GM18498 (cell line): ENCODE measurements around the gene INAVA.
"Not testable (repeated sequence)": the region's sequence is repeated elsewhere in the genome, so short reads cannot be mapped to it uniquely, and the experiment has no call there.

Experiments used
- ATAC-seq: cut with Tn5 transposase; IDR thresholded peaks from one replicate; pipeline ENCODE4 v1.9.1; 2021; ENCODE audit warnings: mild to moderate bottlenecking, moderate library complexity; ENCODE audit not compliant: unreplicated experiment

INAVA gene

DNA sequence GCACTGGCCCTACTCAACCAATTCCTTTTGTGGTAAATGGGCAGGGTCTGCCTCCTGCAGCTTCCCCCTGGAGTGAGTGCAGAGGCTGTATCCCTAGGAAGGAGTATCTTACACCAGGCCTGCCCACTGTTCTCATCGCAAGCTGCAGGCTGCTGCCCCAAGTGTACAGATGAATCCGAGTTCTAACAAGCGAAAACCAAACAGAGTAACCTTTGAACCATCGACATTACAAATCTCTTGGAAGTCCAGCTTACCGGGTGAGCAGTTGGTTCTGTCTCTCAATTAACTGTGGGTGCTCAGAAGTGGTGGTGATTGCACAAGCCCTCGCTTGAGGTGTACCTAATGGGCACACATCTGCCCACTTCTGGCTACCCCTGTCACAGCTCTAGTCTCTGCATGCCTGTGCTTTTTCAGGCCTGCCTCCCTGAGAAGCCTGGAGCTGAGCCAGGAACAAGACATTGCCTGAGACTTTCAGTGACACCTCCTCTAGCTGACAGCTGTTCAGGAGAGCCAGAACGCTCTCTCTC, 22.7 kb downstream of the INAVA start:
- ATAC-seq: no peak

DNA sequence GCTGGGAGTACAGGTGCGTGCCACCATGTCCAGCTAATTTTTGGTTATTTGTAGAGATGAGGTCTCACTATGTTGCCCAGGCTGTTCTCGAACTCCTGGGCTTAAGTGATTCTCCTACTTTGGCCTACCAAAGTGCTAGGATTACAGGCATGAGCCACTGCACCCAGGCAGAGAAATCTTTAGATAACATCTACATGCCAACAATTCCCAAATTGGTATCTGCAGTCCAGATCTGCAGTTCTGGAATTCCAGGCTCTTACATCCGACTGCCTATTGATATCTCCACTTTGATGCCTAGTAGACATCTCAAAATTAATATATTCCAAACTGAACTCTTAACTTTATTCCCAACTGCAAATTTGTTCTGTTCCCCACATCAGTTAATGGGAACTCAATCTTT, 23.3 kb downstream of the INAVA start:
- no peak for ATAC-seq

DNA sequence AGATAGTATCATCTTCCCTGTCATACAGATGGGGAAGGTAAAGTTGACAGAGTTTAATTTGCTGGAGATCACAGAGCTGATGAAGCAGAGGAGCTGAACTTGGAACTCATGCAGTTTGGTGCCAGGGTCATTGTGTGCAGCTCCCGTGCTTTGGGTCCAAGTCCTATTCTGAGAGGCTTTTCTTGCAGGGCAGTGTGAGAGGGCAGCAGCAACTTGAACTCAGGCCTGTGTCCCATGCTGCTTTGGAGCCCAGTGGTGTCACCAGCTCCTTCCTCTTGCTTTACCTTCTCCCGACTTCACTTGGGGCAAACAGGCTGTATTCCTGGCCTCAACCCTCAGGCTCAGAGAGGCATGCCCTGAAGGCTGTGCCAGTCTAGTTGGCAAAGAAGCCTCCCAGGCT, 24.7 kb downstream of the INAVA start:
- no peak for ATAC-seq

DNA sequence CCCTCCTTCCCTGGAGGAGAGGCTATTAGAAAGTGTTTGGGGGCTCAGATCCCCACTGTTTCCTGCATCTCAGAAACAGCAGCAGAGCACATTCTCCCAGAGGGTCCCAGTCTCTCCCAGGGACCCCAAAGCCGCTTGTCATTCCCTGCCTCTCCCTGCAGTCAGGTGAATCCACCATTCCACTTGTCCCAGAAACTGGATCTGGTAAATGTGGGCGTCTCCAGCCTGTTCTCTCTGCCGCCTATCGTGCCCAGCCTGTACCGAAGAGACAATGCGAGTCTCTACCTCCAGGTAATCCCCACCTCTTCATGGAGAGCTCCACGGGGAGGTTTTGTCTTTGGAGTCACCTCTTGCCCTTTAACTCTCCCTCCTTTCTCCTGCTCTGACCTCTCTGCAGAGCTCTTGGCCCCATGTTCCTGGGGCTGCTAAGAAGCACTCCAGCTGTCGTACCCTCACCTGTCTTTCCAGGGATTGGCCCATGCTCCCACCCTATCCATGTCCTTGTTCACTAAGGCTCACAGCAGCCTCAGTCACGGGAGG, 26.9 kb downstream of the INAVA start:
- no peak for ATAC-seq

DNA sequence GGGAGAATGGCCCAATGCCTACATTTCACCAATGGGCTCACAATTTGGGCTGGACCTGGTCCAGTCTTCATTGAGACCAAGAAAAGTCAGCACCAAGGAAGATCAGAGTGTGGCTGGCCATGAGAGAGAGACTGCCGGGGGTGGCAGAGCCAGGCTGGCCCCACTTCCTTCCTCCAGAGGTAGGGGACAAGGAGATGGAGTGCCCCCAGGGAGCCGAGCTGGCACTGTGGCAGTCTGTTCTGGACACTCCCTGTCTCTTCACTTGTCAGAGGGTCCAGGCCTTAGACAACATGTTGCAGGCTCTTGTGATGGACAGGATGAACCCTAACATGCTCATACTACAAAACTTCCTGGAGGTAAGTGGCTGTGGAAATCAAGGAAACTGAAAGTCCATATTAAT, 27.7 kb downstream of the INAVA start:
- no peak for ATAC-seq

DNA sequence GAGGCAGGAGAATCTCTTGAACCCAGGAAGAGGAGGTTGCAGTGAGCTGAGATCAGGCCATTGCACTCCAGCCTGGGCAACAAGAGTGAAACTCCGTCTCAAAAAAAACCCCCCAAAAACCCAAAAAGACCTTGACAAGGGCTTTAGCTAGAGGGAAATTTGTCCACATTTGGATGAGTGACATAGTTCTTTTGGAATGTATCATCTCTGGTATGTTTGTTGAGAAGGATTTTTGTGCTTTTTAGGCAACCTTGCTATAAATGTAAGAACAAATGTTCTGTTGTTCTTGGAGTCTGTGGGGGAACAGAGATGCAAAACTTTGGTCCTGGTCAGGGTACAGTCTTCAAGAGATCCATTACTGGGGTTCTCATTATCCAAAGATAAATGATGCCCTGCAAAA, 28.9 kb downstream of the INAVA start:
- ATAC-seq: no peak

DNA sequence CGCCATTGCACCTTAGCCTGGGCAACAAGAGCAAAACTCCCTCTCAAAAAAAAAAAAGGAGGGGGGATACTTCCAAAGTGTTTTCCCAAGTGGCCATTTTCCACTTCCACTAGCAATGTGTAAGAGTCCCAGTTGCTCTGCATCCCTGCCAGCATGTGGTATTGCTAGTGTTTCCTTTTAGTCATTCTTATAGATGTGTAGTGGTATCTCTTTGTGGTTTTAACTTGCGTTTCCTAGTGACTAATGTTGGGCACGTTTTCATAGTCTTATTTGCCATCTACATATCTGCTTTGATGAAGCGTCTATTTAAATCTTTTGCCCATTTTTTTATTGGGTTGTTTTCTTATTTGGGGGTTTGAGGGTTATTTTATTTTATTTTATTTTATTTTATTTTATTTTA, 31.1 kb downstream of the INAVA start:
- no peak for ATAC-seq

DNA sequence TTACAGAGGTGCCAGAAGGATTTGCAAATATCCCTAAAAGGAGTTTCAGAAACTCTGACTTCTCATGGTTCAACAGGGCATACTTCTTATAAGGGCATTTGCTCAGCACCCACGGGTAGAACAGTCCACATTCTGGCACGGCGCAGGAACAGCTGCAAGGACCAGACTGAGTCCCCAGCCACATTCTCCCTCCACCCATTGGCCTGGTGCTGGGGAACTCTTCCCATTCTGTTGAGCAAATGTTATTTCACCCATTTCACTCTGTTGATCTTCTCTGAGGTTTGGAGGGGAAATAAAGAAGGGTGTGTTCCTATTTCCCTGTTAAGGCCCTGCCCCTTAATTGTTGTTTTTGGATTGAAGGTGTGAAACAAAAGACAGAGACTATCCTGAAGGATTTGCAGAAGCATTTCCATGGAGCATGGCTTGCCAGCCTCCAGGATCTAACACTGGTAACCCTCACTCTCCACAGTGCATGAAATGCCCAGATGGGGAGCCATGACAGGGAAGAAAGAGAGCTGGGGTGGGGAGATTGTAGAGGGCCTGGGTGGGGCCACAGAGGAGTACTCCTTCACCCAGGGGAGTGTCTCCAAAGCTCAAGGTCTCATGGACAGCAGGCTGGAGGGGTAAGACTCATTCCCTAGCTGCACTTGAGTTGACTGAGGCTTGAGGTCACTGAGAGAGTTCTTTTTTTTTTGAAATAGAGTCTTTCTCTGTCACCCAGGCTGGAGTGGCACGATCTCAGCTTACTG, 35.0 kb downstream of the INAVA start:
- no peak for ATAC-seq

DNA sequence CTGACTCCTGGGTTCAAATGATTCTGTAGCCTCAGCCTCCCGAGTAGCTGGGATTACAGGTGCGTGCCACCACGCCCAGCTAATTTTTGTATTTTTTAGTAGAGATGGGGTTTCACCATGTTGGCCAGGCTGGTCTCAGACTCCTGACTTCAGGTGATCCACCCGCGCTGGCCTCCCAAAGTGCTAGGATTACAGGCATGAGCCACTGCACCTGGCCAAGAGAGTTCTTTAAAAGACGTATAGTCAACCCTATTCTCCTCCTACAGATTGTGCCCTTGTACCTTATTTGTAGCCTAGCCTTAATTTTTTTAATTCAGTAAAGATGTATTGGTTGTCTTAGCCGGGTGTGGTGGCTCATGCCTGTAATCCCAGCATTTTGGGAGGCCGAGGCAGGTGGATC, 35.6 kb downstream of the INAVA start:
- ATAC-seq: not testable (repeated sequence)

DNA sequence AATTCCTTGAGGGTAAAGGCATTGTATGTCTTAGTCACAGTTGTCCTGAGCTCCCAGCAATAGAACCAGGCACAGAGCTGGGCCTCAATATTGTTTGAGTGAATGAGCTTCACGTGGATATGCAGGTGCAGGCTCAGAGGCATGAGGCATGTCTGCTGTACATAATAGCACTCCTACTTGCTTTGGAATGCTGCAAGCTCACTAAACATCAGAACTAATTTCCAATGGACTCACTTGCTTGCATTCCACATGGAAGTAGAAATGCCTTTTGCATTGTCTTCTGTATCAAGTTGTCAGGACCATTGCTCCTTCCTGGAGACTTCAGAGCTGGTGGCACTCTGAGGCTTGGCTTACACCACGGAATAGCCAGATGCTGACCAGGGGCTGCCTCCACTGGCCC, 37.1 kb downstream of the INAVA start:
- ATAC-seq: no peak

DNA sequence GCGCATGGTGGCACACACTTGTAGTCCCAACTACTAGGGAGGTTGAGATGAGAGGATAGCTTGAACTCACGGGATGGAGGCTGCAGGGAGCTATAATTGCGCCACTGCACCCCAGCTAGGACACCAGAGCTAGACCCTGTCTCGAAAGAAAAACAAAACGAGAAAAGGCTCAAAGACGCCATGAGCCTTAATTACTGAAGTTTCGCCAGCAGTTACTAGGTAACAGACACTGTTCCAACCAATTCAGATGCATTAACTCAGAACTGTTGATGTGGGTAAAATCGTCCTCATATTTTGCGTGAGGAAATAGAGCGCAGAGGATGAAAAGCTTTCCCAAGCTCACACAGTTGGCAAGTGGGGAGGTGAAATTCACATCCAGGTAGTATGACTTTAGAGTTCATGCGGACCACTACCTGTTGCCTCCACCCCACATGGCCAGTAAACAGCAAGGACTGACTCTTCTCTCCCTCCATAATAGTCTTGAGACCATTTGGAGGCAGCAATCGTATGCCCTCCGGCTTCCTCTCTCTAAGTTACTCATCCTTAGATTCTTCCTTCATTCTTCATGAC, 40.1 kb downstream of the INAVA start:
- ATAC-seq: no peak

DNA sequence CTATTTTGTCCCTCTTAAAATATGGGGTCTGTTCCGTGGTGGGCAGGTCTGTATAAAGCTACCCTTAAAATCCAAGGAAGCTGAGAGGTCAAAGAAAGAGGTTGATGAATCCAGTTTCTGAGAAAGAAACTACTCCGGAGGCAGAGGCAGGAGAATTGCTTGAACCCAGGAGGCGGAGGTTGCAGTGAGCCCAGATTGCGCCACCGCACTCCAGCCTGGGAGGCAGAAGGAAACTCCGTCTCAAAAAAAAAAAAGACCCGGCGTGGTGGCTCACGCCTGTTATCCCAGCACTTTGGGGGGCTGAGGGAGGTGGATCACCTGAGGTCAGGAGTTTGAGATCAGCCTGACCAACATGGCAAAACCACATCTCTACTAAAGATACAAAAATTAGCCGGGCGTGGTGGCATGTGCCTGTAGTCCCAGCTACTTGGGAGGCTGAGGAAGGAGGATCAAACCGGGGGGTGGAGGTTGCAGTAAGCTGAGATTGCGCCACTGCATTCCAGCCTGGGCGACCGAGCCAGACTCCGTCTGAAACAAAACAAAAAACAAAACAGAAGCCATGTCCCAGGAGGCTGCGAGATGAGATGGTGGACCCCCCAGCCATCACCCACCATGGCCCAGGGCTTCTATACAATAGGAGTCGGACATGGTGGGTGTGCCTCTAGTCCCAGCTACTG, 40.7 kb downstream of the INAVA start:
- ATAC-seq: not testable (repeated sequence)

DNA sequence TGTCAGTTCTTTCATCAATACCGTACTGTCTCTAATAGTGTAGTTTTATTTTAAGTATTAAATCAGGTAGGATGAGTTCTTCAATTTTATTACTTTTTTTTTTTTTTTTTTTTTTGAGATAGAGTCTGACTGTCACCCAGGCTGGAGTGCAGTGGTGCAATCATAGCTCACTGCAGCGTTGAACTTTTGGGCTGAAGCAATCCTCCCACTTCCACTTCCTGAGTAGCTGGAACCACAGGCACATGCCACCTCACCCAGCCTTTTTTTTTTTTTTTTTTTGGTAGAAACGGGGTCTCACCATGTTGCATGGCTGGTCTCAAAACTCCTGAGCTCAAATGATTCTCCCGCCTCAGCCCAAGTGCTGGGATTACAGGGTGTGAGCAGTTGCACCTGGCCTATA, 44.3 kb downstream of the INAVA start:
- no peak for ATAC-seq

DNA sequence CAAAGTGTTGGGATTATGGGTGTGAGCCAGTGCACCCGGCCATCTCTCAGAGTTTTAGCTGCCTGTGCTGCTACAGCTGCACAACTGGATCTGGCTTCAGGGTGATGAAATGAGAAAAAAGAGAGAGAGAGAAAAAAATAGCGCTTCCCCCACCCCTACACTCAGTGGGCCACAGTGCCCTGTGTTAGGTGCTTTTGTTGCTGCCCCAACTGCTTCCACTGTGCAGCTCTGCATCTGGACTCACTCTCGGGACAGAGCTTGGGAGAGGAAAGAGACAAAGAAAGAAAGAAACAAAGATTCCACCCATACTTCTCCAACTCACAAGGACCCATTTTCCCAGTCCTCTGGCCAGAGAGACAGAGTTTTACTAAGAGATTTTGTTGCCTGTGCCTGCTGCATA, 50.4 kb downstream of the INAVA start:
- ATAC-seq: no peak

DNA sequence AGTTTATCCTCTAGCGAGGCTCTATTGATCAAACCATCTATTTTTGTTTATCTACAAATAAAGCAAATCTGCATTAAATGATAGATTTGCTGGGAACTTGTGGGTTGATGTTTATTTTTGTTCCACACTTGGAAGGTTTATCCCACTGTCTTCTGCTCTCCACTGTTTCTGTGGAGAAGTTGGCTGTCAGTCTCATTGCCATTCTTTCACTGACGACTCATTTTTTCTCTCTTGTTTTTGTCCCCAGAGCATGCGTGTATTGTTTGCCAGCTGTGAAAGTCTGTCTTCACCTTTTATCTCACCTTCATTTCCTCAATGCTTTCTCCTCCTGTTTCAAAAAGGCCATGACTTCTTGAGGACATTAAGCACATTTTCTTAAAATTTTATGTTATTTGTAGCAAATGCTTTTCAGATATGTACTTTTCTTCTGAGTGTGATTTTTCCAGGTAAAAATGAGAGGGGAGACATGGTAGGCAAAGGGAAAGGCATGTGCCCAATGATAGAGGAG, 52.4 kb downstream of the INAVA start:
- no peak for ATAC-seq

DNA sequence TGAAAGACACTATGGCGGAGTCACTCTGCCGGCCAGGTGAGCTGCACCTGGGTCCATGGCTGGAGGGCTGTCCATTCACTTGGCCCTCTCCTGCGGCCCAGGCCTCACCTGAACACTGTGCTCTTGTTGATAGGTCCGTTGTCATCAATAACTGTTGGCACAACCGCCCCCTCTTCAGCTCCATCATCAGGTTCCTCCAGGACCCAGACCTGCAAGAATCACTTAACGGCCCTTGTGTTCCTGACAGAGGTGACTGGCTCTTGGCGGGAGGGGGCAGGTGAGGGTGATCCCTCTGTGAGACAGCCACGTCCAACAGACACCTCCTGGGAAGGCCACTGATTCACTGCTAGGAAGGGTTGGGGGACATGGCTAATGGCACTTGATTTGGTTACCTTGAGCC, 54.9 kb downstream of the INAVA start:
- no peak for ATAC-seq

DNA sequence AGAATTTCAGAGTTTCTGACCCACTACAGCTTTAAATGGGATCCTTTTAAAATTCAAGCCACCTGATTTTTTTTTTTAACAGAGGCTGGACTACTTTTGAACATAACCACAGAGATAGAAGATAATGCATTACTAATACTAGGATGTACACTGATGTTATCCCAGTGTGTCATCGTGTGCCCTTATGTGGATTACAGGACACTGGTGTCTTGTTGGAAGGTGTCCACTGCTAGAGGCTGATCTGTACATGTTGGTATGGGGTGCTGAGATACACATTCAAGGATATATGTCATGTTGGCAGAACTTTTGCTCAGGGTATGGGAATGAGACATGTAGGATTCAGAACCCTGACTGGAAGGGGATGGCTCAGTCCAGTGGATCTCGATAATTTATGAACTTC, 56.3 kb downstream of the INAVA start:
- ATAC-seq: no peak

DNA sequence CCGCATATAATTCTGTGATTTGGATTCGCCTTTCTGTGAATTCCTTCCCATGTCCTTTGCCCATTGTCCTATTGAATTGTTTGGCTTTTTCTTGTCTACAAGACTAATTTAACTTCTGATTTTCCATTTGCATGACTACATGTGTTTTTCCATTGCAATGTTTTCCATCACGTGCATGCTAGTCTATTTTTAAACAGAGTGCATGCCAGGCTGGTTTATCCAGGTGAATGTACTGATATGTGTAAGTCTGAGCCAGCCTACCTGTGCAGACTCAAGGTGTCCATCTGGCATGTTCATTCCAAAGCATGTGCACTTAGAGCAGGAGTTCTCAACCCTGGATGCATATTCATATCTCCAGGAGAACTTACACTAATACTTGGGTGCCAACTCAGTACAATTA, 59.7 kb downstream of the INAVA start:
- no peak for ATAC-seq

DNA sequence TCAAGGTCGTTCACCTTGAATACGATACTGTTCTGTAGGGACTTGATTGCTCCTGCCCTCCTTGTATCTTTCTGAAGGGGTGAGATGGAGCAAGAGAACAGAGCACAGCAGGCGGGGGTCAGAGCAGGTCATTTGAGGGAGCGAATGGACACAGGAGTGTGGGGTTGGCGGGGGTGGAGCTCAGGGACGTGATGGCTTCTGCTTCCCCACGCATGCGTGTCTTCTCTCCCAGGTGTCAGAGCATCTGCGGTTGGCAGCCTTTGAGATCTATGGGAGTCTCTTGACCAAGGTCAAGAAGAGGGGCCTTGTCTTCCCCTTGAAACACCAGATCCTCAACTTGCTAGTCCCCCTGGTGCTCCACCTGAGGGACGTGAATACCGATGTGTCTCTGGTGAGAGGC, 63.9 kb downstream of the INAVA start:
- ATAC-seq: no peak

DNA sequence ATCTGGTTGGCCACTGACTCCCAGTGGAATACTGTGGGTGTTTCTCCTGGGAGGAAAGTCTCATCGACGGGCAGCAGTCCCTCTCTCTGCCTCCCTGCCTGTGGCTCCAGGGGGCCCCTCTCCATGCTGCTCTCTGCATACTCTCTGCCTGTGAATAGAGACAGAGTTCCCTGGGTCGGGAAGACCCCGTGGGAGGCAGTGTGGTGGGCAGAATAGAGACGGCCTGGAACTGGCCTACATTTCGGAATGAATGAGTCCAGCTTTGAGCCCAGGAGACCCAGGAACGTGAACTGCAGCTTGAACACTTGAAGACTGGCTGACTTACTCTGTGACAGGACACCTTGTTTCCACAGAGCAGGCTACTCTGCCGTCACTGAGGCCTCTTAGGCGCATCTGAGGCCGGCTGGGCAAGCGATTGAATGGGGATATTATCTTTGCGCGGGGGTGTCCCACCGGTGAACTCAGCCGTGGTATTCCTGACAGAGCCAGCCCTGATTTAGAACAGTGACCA, 64.8 kb downstream of the INAVA start:
- ATAC-seq: no peak

DNA sequence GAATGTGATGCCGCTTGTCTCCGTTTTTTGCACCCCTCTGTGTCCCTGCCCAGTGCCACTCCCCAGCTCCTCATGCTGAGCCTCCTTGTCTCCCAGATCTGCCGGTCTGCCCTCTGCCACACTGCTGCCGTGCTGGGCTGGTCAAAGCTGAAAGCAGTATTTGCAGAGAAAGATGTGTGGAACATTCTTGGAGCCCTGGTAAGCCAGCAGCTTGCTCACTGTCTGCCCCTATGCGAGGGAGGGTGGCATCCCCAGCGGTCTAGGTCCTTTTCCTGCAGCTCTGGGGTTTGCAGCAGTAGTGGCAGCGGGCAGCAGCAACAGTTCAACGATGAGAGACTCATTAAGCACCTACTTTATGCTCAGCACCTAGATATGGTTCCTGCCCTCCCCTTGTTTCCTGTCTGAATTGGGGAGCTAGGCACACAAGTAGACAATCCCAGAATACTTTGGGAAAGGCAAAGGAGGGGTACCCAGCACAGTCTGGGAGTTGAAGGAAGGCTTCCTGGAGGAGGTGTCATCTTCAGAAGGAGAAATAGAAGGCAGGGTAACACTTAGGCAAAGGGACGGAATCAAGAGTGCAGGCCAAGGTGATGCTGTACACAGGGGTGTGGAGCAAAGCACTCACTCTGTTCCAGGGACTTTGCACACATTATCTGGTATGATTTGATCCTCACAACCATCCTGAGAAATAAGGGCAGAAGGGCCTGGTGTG, 65.7 kb downstream of the INAVA start:
- ATAC-seq: no peak
